ENCODE measurements around the gene KCNQ5. TPM values are rescaled to one million over a fixed set of nuclear protein-coding genes. Genes with fewer than 3 reads are reported as not detected.

The KCNQ5 gene
- total RNA-seq, 6 donors from 2014 or later, result 0.30 to 3.1 (median 0.32) TPM

DNA sequence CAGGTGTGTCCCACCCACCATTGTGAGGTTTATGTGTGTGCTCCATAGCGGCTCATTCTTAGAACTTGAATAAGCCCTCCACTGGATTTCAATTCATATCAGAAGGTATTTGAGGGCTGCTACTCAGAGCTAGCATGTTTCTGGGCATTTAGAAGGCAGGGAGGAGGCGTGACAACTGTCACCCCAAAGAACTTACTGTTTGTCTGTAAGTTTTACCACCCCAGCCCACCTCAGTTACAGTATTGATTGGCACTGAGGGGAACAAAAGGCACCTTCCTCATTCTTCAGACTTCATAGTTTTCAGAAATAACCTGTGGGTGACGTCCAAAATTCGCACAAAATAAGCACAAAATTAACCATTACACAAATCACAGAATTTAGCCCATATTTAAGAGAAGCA is 521.7 kb downstream of the KCNQ5 start:
- no peaks in the 10 kb centered on the region for H3K27me3 ChIP-seq
- no peak for ATAC-seq (ENCODE audit: low FRiP score in 2 of 2)
- H3K4me3 ChIP-seq, result no peak overlapping the region
- DNase-seq, result no peak
- no peaks in the 10 kb centered on the region for H3K36me3 ChIP-seq
- TF ChIP-seq EP300 (IDR thresholded peaks at IDR 0.05) (no peak), POLR2A (IDR thresholded peaks at IDR 0.05) (no peak), POLR2AphosphoS5 (IDR thresholded peaks at IDR 0.05) (no peak), CTCF (IDR thresholded peaks at IDR 0.05) (no peak)
- WGBS, 2 donors, result 85 to 91% methylated on average over 4 of the region's 4 CpGs
- H3K4me1 ChIP-seq, result no peaks in the 10 kb centered on the region
- no peak overlapping the region for H3K27ac ChIP-seq
- H3K9me3 ChIP-seq, result no peaks in the 10 kb centered on the region

DNA sequence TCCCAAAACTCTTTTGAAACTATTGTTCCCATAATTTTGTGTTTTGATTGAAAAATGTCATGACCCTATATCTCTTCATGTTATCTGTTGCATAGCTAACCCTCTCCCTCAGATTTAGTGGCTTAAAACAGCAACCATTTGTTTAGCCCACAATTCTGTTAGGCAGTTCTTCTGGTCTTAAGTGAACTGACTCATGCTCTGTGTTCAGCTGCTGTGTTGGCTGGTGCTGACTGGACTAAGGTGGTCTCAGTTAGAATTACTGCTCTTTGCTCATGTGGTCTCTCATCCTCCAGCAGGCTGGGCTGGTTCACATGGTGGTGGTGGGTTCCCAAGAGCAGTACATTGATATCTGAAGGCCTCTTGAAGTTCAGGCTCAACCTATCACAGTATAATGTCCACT is 522.7 kb downstream of the KCNQ5 start:
- Histone ChIP-seq H3K4me3 (no peak overlapping the region), H3K4me1 (no peaks in the 10 kb centered on the region), H3K27ac (no peak overlapping the region), H3K9me3 (no peaks in the 10 kb centered on the region), H3K27me3 (no peaks in the 10 kb centered on the region), H3K36me3 (no peaks in the 10 kb centered on the region)
- DNase-seq (no peak), ATAC-seq (ENCODE audit: low FRiP score in 2 of 2) (no peak)
- no peak for TF ChIP-seq POLR2A (IDR thresholded peaks at IDR 0.05)
- no peak for TF ChIP-seq EP300 (IDR thresholded peaks at IDR 0.05)
- no peak for TF ChIP-seq CTCF (IDR thresholded peaks at IDR 0.05)
- no peak for TF ChIP-seq POLR2AphosphoS5 (IDR thresholded peaks at IDR 0.05)

GRCh38 chr6:73145690-73146089 is 523.8 kb downstream of the KCNQ5 start:
- TF ChIP-seq POLR2A (IDR thresholded peaks at IDR 0.05) (no peak), CTCF (IDR thresholded peaks at IDR 0.05) (no peak), POLR2AphosphoS5 (IDR thresholded peaks at IDR 0.05) (no peak)
- no peak for DNase-seq
- no peak for ATAC-seq (ENCODE audit: low FRiP score in 2 of 2)
- H3K27ac ChIP-seq, result no peak overlapping the region
- 84 to 85% methylated on average over 6 of the region's 6 CpGs for WGBS, 2 donors
- no peak overlapping the region for H3K4me3 ChIP-seq
- no peaks in the 10 kb centered on the region for H3K27me3 ChIP-seq
- no peaks in the 10 kb centered on the region for H3K9me3 ChIP-seq
- H3K36me3 ChIP-seq, result no peaks in the 10 kb centered on the region
- H3K4me1 ChIP-seq, result no peaks in the 10 kb centered on the region

GRCh38 chr6:73151732-73152131 is 529.9 kb downstream of the KCNQ5 start:
- no peak for TF ChIP-seq EP300 (IDR thresholded peaks at IDR 0.05)
- Histone ChIP-seq H3K9me3 (no peaks in the 10 kb centered on the region), H3K27me3 (no peaks in the 10 kb centered on the region), H3K27ac (no peak overlapping the region), H3K36me3 (no peaks in the 10 kb centered on the region), H3K4me3 (no peak overlapping the region), H3K4me1 (no peaks in the 10 kb centered on the region)
- 44 to 63% methylated on average over 3 of the region's 3 CpGs for WGBS, 2 donors
- no peak for DNase-seq
- no peak for ATAC-seq (ENCODE audit: low FRiP score in 2 of 2)

DNA sequence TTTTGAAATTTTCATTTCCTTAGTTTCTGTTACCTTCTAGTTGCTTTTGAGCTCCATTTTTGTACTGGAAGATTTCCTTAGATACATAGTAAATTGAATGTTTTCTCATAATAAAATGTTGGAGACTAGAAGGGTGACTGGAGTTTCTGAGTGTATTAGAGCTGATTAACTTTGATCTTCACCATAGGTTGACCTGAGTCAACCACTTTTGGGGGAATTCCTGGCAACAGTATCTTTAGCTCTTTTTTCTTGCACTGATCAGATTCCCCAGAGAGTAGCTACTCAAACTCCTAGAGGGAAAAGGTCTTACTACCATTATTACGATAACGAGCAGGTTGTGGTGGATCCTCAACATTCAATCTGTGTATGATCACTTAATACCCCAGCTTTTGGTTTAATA is 530.7 kb downstream of the KCNQ5 start:
- Histone ChIP-seq H3K4me3 (no peak overlapping the region), H3K27me3 (no peaks in the 10 kb centered on the region), H3K36me3 (no peaks in the 10 kb centered on the region), H3K9me3 (peaks cover 0 to 3% (median 0%) of the 10 kb centered on the region in 4 donors), H3K27ac (no peak overlapping the region), H3K4me1 (no peaks in the 10 kb centered on the region)
- ATAC-seq (ENCODE audit: low FRiP score in 2 of 2), result no peak
- TF ChIP-seq POLR2AphosphoS5 (IDR thresholded peaks at IDR 0.05) (no peak), EP300 (IDR thresholded peaks at IDR 0.05) (no peak), CTCF (IDR thresholded peaks at IDR 0.05) (no peak), POLR2A (IDR thresholded peaks at IDR 0.05) (no peak)
- no peak for DNase-seq
- WGBS, 2 donors, result 96 to 97% methylated on average over 2 of the region's 2 CpGs
